PC-9 (cell line): ENCODE results near the gene FTSJ1.

Experiments
- EZH2 ChIP-seq: fragments of 200-600 bp; sonication (generic); IDR thresholded peaks from 2 replicates; pipeline ENCODE4 v1.8.0; 2017; ENCODE audit warnings: antibody characterized with exemption, low read depth
- TF ChIP-seq, protein P1 (sequence below): fragments of 200-600 bp; sonication (generic); conservative IDR thresholded peaks from 2 replicates; pipeline ENCODE4 v1.6.1; 2017; ENCODE audit warnings: mixed run types, antibody characterized with exemption, mild to moderate bottlenecking, moderate library complexity

DNA sequence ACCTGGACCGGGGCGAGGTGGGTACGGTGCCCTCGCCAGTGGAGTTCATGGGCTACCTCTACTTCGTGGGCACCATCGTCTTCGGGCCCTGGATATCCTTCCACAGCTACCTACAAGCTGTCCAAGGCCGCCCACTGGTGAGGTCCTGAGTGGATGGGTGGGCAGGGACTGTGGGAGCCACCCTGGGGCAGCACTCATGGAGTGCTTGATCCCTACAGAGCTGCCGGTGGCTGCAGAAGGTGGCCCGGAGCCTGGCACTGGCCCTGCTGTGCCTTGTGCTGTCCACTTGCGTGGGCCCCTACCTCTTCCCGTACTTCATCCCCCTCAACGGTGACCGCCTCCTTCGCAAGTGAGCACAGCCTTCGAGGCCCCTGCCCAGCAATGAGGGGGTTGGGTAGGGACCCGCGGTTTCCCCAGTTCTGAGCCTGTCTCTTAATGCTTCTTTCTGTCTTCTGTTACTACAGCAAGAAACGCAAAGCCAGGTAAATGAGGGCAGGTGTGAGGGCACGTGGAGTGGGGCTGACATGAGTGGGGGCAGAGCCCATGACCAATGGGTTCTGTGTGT is 36.5 kb downstream of the FTSJ1 start:
- TF ChIP-seq, protein P1, sequence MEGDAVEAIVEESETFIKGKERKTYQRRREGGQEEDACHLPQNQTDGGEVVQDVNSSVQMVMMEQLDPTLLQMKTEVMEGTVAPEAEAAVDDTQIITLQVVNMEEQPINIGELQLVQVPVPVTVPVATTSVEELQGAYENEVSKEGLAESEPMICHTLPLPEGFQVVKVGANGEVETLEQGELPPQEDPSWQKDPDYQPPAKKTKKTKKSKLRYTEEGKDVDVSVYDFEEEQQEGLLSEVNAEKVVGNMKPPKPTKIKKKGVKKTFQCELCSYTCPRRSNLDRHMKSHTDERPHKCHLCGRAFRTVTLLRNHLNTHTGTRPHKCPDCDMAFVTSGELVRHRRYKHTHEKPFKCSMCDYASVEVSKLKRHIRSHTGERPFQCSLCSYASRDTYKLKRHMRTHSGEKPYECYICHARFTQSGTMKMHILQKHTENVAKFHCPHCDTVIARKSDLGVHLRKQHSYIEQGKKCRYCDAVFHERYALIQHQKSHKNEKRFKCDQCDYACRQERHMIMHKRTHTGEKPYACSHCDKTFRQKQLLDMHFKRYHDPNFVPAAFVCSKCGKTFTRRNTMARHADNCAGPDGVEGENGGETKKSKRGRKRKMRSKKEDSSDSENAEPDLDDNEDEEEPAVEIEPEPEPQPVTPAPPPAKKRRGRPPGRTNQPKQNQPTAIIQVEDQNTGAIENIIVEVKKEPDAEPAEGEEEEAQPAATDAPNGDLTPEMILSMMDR: no peak
- TF ChIP-seq EZH2: no peak
